CD4-positive, alpha-beta T cell treated with Interferon alpha-2 for 1 hour (primary cell): ENCODE data around the gene MMP11.

ENCODE experiments used
- DNase-seq, 2 donors: peaks; one replicate each; pipeline ENCODE4 v3.0.0-alpha.2; 2020 to 2022

Gene MMP11

DNA sequence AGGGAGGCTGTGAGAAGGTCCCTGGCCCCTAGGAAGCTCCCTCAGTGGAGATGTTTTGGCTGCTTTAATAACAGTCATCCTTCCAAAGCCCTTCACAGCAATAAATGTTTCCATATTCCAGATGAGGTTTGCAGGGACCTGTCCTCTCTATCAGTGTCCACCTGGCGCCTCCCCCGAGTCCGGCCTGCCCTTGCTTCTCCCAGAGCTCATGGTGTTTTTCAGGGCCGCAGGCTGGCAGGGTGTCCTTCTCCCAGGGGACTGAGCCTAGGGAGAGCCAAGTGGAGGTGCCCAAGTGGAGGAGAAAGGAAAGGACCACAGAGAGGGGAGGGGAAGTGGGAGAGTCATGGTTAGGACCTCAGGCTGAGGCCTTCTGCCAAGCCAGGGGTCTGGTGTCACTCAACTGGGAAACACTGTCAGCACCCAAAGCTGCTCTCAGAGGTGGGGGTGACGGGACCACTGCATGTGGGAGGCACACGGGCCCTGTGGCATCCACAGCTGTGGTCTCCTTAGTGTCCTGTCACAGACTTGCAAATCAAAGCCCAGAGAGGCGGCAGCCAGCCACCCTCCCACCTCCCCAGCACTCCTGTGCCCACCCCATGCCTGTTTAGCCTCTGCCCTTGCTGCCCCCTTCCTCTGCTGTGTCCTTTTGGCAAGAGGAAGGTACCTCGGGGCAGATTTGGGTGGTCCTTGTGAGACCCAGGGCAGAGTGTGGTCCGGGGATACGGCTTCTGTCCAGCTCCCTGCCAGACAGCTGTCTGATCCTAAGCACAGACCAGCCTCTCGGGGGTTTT is 59.8 kb downstream of the MMP11 start:
- DNase-seq, result no peak

DNA sequence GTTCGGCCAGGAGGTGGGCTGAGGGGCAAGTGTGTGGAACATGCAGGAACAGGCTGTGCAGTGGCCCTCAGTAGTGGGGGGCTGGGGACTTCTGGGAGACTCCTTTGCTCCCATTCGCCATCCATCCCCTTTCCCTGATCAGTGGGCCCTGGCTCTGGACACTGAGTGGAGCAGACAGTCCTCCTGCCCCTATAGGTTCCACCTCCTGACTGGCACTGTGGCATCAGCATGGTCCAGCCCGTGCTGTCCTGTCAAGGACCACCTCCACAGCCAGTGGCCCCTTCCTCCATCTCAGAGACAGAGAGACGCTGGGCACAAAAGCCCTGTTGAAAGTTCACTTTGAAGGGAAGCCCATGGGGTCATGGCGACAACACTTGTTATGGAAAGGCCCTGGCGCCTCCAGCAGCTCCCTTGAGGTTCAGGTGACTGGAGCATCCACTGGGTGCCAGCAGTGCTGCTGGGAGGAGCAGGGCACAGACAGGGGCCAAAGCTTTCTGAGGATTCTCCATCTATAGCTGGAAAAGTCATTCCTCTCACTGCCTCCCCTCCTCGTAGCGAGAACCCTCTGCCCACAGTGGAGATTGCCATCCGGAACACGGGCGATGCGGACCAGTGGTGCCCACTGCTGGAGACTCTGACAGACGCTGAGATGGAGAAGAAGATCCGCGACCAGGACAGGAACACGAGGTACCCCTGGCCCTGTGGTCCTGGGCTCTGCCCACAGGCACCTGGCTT is 60.5 kb downstream of the MMP11 start:
- DNase-seq, result no peak
